Nephron progenitor cell (in vitro differentiated cells): ENCODE data around the gene UROC1.

Experiments used
- DNase-seq: peaks from one replicate; pipeline ENCODE4 v3.0.0; 2021
- H3K27ac Mint-ChIP-seq: 2 replicates; pipeline ENCODE4 v1.8.0; 2021; ENCODE audit warnings: mild to moderate bottlenecking, moderate library complexity, mixed read lengths
- H3K27me3 Mint-ChIP-seq: 2 replicates; pipeline ENCODE4 v1.8.0; 2021; ENCODE audit warnings: mild to moderate bottlenecking, low read depth, mixed read lengths; ENCODE audit not compliant: poor library complexity
- H3K36me3 Mint-ChIP-seq: 2 replicates; pipeline ENCODE4 v1.8.0; 2021; ENCODE audit warnings: low read depth, mixed read lengths
- H3K4me1 Mint-ChIP-seq: 2 replicates; pipeline ENCODE4 v1.8.0; 2021; ENCODE audit warnings: mixed read lengths
- H3K4me3 Mint-ChIP-seq: 2 replicates; pipeline ENCODE4 v1.8.0; 2021; ENCODE audit warnings: mild to moderate bottlenecking, moderate library complexity, mixed read lengths
- H3K9me3 Mint-ChIP-seq: 2 replicates; pipeline ENCODE4 v1.8.0; 2021; ENCODE audit warnings: mild to moderate bottlenecking, moderate library complexity, mixed read lengths
- CTCF ChIP-seq: fragments of 200-600 bp; sonication (generic); IDR thresholded peaks from 2 replicates; pipeline ENCODE4 v1.5.0; 2021; ENCODE audit warnings: antibody characterized with exemption

UROC1 gene

GRCh38 chr3:126450219-126450618, 67.4 kb downstream of the UROC1 start:
- no peak for TF ChIP-seq CTCF
- no peak overlapping the region for H3K27ac Mint-ChIP-seq
- H3K4me1 Mint-ChIP-seq = peaks cover 6% of the 10 kb centered on the region
- no peak overlapping the region for H3K4me3 Mint-ChIP-seq
- H3K27me3 Mint-ChIP-seq = no peaks in the 10 kb centered on the region
- no peak for DNase-seq
- peaks cover 21% of the 10 kb centered on the region for H3K36me3 Mint-ChIP-seq
- H3K9me3 Mint-ChIP-seq = no peaks in the 10 kb centered on the region

- Mint-ChIP-seq H3K36me3 (peaks cover 19% of the 10 kb centered on the region), H3K27ac (no peak overlapping the region), H3K4me3 (no peak overlapping the region), H3K4me1 (peaks cover 5% of the 10 kb centered on the region), H3K27me3 (no peaks in the 10 kb centered on the region), H3K9me3 (no peaks in the 10 kb centered on the region)
- TF ChIP-seq CTCF = no peak
- no peak for DNase-seq
Observed at GRCh38 chr3:126449621-126450051, 67.9 kb downstream of the UROC1 start.

- Mint-ChIP-seq H3K4me3 (no peak overlapping the region), H3K36me3 (peaks cover 15% of the 10 kb centered on the region), H3K9me3 (no peaks in the 10 kb centered on the region), H3K27me3 (no peaks in the 10 kb centered on the region), H3K27ac (no peak overlapping the region), H3K4me1 (no peaks in the 10 kb centered on the region)
- no peak for DNase-seq
- no peak for TF ChIP-seq CTCF
Observed at GRCh38 chr3:126448893-126449180, 68.7 kb downstream of the UROC1 start.

GRCh38 chr3:126448136-126448892, 69.3 kb downstream of the UROC1 start:
- H3K4me3 Mint-ChIP-seq = no peak overlapping the region

GRCh38 chr3:126447456-126448106, 70.0 kb downstream of the UROC1 start:
- Mint-ChIP-seq H3K27ac (no peak overlapping the region), H3K27me3 (no peaks in the 10 kb centered on the region), H3K4me1 (peaks cover 6% of the 10 kb centered on the region), H3K4me3 (no peak overlapping the region), H3K9me3 (no peaks in the 10 kb centered on the region), H3K36me3 (peaks cover 13% of the 10 kb centered on the region)
- no peak for TF ChIP-seq CTCF
- no peak for DNase-seq

More at GRCh38 chr3:126448136-126448892, 69.3 kb downstream of the UROC1 start:
- Mint-ChIP-seq H3K9me3 (no peaks in the 10 kb centered on the region), H3K27ac (no peak overlapping the region), H3K4me1 (peaks cover under 1% of the 10 kb centered on the region), H3K36me3 (peaks cover 15% of the 10 kb centered on the region), H3K27me3 (no peaks in the 10 kb centered on the region)
- DNase-seq = no peak
- TF ChIP-seq CTCF = no peak

- Mint-ChIP-seq H3K4me1 (peaks cover 6% of the 10 kb centered on the region), H3K36me3 (peaks cover 5% of the 10 kb centered on the region), H3K27ac (no peak overlapping the region), H3K27me3 (no peaks in the 10 kb centered on the region), H3K4me3 (no peak overlapping the region), H3K9me3 (no peaks in the 10 kb centered on the region)
- no peak for TF ChIP-seq CTCF
- DNase-seq = no peak
Observed at GRCh38 chr3:126446791-126447190, 70.8 kb downstream of the UROC1 start.
